ENCODE data around the gene NETO1. TPM values are rescaled to one million over a fixed set of nuclear protein-coding genes. Genes with fewer than 3 reads are reported as not detected.

The NETO1 gene
- total and polyA plus RNA-seq, 8 donors = 0.26 to 2.3 (median 1.3) TPM; not detected in 4

DNA sequence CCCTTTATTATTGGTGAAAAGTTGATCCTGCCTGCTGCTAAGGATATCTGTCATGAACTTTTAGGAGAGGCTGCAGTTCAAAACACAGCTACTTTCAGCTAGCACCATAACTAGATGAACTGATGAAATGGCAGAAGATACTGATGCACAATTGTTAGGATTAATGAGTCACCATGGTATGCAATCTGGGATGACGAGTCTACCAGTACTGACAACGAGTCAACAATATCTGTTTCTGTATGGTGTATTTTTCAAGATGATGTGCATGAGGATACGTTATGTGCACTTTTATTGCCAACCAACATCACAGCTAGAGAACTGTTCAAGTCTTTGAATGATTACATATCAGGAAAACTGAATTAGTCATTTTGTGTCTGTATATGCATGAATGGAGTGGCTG, 68.7 kb downstream of the NETO1 start:
- Histone ChIP-seq H3K4me3 (no peak overlapping the region), H3K27me3 (peaks cover 0 to 5% (median 0%) of the 10 kb centered on the region in 4 donors), H3K9me3 (no peaks in the 10 kb centered on the region), H3K4me1 (no peaks in the 10 kb centered on the region), H3K36me3 (no peaks in the 10 kb centered on the region), H3K27ac (no peak overlapping the region)
- intact Hi-C loops (cut with DNase I) = no loop called here
- 55 to 71% methylated on average over 3 of the region's 3 CpGs for WGBS, 2 donors
- DNase-seq = no peak
- FAIRE-seq = no peak
- TF ChIP-seq, protein P1, sequence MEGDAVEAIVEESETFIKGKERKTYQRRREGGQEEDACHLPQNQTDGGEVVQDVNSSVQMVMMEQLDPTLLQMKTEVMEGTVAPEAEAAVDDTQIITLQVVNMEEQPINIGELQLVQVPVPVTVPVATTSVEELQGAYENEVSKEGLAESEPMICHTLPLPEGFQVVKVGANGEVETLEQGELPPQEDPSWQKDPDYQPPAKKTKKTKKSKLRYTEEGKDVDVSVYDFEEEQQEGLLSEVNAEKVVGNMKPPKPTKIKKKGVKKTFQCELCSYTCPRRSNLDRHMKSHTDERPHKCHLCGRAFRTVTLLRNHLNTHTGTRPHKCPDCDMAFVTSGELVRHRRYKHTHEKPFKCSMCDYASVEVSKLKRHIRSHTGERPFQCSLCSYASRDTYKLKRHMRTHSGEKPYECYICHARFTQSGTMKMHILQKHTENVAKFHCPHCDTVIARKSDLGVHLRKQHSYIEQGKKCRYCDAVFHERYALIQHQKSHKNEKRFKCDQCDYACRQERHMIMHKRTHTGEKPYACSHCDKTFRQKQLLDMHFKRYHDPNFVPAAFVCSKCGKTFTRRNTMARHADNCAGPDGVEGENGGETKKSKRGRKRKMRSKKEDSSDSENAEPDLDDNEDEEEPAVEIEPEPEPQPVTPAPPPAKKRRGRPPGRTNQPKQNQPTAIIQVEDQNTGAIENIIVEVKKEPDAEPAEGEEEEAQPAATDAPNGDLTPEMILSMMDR (IDR thresholded peaks at IDR 0.05) = no peak
- no peak for ATAC-seq

- TF ChIP-seq, protein P1 (IDR thresholded peaks at IDR 0.05) = no peak
- intact Hi-C loops (cut with DNase I) = no loop called here
- Histone ChIP-seq H3K4me3 (no peak overlapping the region), H3K4me1 (no peaks in the 10 kb centered on the region), H3K9me3 (no peaks in the 10 kb centered on the region), H3K27ac (no peak overlapping the region), H3K36me3 (no peaks in the 10 kb centered on the region), H3K27me3 (no peaks in the 10 kb centered on the region)
- FAIRE-seq = no peak
- no peak for ATAC-seq
- DNase-seq = no peak
- 64 to 70% methylated on average over 9 of the region's 9 CpGs for WGBS, 2 donors
Measured at GRCh38 chr18:72783530-72783929, 84.3 kb downstream of the NETO1 start.

DNA sequence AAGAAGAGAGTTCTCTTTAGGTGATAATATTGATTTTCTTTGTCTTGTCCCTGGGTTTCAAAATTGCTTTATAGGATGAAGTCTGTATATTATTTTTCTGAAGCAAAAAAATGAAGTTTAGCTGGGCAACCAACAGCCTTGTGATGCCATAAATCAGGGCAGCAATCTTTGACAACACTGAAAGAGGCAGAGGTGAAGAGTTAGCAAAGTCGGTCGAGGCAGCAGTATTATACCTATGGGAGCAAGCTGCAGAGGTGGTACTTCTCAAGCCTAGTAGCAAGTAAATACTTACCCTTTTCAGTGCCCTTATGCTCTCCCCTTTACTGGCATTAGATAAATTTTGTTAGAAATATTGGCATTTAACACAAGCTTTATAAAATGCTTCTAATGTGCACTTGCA, 92.9 kb downstream of the NETO1 start:
- no peaks in the 10 kb centered on the region for H3K4me1 ChIP-seq
- H3K27ac ChIP-seq = no peak overlapping the region
- TF ChIP-seq, protein P1 (IDR thresholded peaks at IDR 0.05) = no peak
- intact Hi-C loops (cut with DNase I) = no loop called here
- 72 to 74% methylated on average over 2 of the region's 2 CpGs for WGBS, 2 donors
- H3K36me3 ChIP-seq = no peaks in the 10 kb centered on the region
- peaks cover 0 to 4% (median 0%) of the 10 kb centered on the region in 4 donors for H3K27me3 ChIP-seq
- ATAC-seq = no peak
- H3K9me3 ChIP-seq = no peaks in the 10 kb centered on the region
- DNase-seq = no peak
- no peak overlapping the region for H3K4me3 ChIP-seq
- no peak for FAIRE-seq

DNA sequence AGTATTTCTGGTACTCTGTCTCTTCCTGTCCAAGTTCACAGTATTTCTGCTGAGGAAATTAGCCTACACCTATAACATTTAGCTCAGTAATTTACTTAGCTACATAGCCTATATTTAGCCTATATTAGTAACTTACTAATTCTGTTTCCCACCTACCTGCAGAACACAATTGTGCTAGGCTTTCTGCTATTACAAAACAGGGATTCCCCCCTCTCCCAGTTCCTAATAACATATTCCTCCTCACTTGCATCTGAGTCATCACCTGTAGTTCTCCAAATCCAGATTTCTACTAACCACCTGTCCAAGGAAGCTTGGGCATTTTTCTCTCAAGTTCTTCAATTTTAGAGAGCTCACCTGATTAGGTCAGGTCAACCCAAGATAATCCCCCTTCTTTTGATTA, 94.9 kb downstream of the NETO1 start:
- no peak for FAIRE-seq
- TF ChIP-seq, protein P1 (IDR thresholded peaks at IDR 0.05) = no peak

GRCh38 chr18:72768681-72769229, 99.0 kb downstream of the NETO1 start:
- ATAC-seq = no peak
- H3K9me3 ChIP-seq = no peaks in the 10 kb centered on the region
- intact Hi-C loops (cut with DNase I) = loop anchor here in 1 of 3 donors (10.0 kb wide), 1 partner anchor 1066 kb away; no protein-coding TSS in a partner anchor
- no peaks in the 10 kb centered on the region for H3K4me1 ChIP-seq
- WGBS, 2 donors = 60 to 67% methylated on average over 8 of the region's 8 CpGs
- no peak overlapping the region for H3K4me3 ChIP-seq
- TF ChIP-seq, protein P1 (IDR thresholded peaks at IDR 0.05) = no peak
- no peak for DNase-seq
- H3K27me3 ChIP-seq = peaks cover 0 to 4% (median 0%) of the 10 kb centered on the region in 4 donors
- H3K36me3 ChIP-seq = no peaks in the 10 kb centered on the region
- H3K27ac ChIP-seq = no peak overlapping the region
- no peak for FAIRE-seq

More for the DNA sequence above, 94.9 kb downstream of the NETO1 start:
- intact Hi-C loops (cut with DNase I) = no loop called here
- Histone ChIP-seq H3K27ac (no peak overlapping the region), H3K4me1 (no peaks in the 10 kb centered on the region), H3K36me3 (no peaks in the 10 kb centered on the region), H3K27me3 (peaks cover 0 to 4% (median 0%) of the 10 kb centered on the region in 4 donors), H3K4me3 (no peak overlapping the region), H3K9me3 (no peaks in the 10 kb centered on the region)
- no peak for ATAC-seq
- no peak for DNase-seq
